ENCODE results near the gene FMNL3. TPM values are rescaled to one million over a fixed set of nuclear protein-coding genes. Genes with fewer than 3 reads are reported as not detected.

The FMNL3 gene
- polyA plus RNA-seq, 1 donor from 2014 or later: 9.3 TPM

- H3K9me3 ChIP-seq (ENCODE audit: low read length): no peaks in the 10 kb centered on the region
- no peaks in the 10 kb centered on the region for H3K27me3 ChIP-seq (ENCODE audit: insufficient read depth, low read depth, low read length)
- H2AFZ ChIP-seq (ENCODE audit: low read depth, low read length): no peak overlapping the region
- no peaks in the 10 kb centered on the region for H3K9me2 ChIP-seq (ENCODE audit: insufficient read depth, low read length)
- no peaks in the 10 kb centered on the region for H3F3A ChIP-seq (ENCODE audit: insufficient read depth, low read length, poor library complexity, severe bottlenecking)
- H4K20me1 ChIP-seq (ENCODE audit: insufficient read depth): no peaks in the 10 kb centered on the region
- H3K36me3 ChIP-seq (ENCODE audit: insufficient read depth, low read length): no peaks in the 10 kb centered on the region
- no peak overlapping the region for H3K27ac ChIP-seq (ENCODE audit: low read length)
- H3K9ac ChIP-seq (ENCODE audit: low read length): no peak overlapping the region
- no peaks in the 10 kb centered on the region for H3K79me2 ChIP-seq (replicated peaks; ENCODE audit: insufficient read depth, low read length)
- TF ChIP-seq RAD21 (conservative IDR thresholded peaks at IDR 0.05) (no peak), EP300 (conservative IDR thresholded peaks at IDR 0.05; ENCODE audit: poor library complexity, severe bottlenecking) (no peak), SMC3 (conservative IDR thresholded peaks at IDR 0.05; ENCODE audit: poor library complexity) (no peak), EZH2 (IDR thresholded peaks at IDR 0.05; ENCODE audit: borderline replicate concordance, insufficient read depth, low read length, poor library complexity, severe bottlenecking) (no peak), TAF1 (IDR thresholded peaks at IDR 0.05; ENCODE audit: low read depth) (no peak), REST (IDR thresholded peaks at IDR 0.05; ENCODE audit: borderline replicate concordance) (no peak), POLR2AphosphoS5 (IDR thresholded peaks at IDR 0.05) (no peak), CTCF (IDR thresholded peaks at IDR 0.05; ENCODE audit: poor library complexity, severe bottlenecking) (no peak), MXI1 (conservative IDR thresholded peaks at IDR 0.05; ENCODE audit: poor library complexity, severe bottlenecking) (no peak)
- H3K4me2 ChIP-seq (ENCODE audit: low read length): no peak overlapping the region
- H3K4me3 ChIP-seq (ENCODE audit: low read length): no peak overlapping the region
Observed at GRCh38 chr12:49649445-49649844, 57.8 kb downstream of the FMNL3 start.

- H3K4me3 ChIP-seq (ENCODE audit: low read length): no peak overlapping the region
- no peak overlapping the region for H3K27ac ChIP-seq (ENCODE audit: low read length)
- no peak overlapping the region for H3K9ac ChIP-seq (ENCODE audit: low read length)
Observed at GRCh38 chr12:49648712-49649003, 58.5 kb downstream of the FMNL3 start.

More at GRCh38 chr12:49648712-49649003, 58.5 kb downstream of the FMNL3 start:
- no peaks in the 10 kb centered on the region for H3K79me2 ChIP-seq (replicated peaks; ENCODE audit: insufficient read depth, low read length)
- H4K20me1 ChIP-seq (ENCODE audit: insufficient read depth): no peaks in the 10 kb centered on the region
- TF ChIP-seq TAF1 (IDR thresholded peaks at IDR 0.05; ENCODE audit: low read depth): no peak
- no peak for TF ChIP-seq RAD21 (conservative IDR thresholded peaks at IDR 0.05)
- H3K27me3 ChIP-seq (ENCODE audit: insufficient read depth, low read depth, low read length): no peaks in the 10 kb centered on the region
- no peaks in the 10 kb centered on the region for H3K9me3 ChIP-seq (ENCODE audit: low read length)
- no peaks in the 10 kb centered on the region for H3K9me2 ChIP-seq (ENCODE audit: insufficient read depth, low read length)
- no peak overlapping the region for H3K4me2 ChIP-seq (ENCODE audit: low read length)
- H3F3A ChIP-seq (ENCODE audit: insufficient read depth, low read length, poor library complexity, severe bottlenecking): no peaks in the 10 kb centered on the region
- H2AFZ ChIP-seq (ENCODE audit: low read depth, low read length): no peak overlapping the region
- H3K36me3 ChIP-seq (ENCODE audit: insufficient read depth, low read length): no peaks in the 10 kb centered on the region
